CD4-positive, alpha-beta T cell treated with Interleukin-17A for 4 hours (primary cell): ENCODE measurements around the gene SHANK2.

Experiments
- DNase-seq: peaks from one replicate; pipeline ENCODE4 v3.0.0-alpha.2; 2020; ENCODE audit warnings: mixed read lengths

Gene SHANK2

DNA sequence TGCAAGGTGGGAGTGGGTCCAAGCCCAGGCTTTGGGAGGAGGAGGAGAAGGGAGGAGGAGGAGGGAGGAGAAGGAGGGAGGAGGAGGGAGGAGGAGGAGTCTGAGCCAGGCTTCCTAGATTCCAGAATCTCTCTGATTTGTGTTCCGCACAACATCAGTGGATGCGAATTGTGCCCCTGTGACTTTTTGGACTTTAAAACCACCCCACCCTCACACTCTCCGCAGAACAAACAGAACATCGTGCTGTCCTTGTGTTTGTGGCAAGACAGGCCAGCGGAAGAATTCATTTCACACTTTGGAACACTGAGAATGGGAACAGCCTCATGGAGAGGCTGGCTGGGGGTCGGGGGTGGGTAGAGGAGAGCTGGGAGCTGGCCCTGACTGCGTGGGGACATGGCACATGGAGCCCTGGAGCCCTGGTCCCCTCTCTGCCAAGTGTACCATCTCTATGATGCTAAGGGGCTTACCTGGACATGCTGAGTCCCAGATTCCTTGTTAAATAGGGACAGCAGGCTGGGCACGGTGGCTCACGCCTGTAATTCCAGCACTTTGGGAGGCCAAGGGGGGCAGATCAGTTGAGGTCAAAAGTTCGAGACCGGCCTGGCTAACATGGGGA, 16.4 kb upstream of the SHANK2 start:
- no peak for DNase-seq

DNA sequence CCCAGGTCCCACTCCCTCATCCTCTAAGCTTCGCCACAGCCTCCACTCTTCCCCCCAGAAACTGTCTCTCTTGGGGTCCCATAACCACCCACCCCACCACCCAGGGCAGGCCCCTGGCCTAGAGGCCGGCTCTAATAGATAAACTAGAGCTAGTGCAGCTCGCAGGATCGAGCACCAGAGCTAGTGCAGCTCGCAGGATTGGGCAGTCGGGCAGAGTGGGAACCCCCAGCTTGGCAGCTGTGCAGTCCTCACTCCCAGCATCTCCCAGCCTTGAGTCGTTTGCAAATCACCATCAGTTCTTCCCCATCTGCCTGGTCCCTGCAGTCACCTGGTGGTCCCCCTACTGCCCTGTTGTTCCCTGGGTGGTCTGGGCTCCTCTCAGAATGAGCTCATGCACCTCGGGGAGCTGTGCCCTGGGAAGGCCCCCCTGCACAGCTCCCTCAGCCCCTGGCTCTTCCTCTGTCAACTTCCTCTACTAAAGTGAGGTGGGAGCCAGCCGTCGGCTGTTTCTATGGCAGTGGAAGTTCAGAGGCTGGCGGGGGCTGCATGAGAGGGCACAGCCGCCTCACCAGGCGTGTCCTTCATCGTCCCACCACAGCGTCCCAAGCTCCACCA, 15.5 kb upstream of the SHANK2 start:
- no peak for DNase-seq

DNA sequence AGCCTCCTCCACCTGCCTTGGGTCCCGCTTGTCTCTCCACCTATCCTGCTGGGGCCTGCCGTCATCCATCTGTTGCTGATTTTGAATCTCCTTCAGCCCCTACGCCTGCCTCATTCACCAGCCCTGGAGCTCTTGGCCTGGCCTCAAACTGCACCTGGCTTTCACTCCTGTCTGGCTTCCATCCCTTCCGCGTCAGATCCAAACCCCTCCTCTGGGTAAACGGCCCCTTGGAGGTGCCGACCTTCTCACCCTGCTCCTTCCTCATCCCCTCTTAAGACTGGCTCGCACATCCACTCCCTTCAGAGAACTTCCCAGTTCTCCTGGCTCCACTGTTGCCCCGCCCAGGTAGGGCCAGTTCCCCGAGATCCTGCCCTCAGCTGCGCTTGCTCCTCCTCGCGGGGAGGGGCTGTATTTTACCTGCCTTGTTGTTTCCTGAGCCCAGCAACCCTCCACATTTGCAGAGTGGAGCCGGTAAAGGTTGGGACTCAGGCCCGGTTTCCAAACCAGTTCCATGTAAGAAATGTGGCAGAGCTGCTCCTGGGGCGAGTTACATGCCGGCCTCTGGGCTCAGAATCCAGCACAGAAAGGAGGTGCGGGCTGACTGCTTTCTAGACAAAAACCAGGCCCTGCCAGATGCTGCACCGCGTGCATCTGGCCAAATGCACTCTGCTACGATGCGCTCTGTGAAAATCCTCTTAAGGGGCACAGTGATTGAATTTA, 13.9 kb upstream of the SHANK2 start:
- no peak for DNase-seq

DNA sequence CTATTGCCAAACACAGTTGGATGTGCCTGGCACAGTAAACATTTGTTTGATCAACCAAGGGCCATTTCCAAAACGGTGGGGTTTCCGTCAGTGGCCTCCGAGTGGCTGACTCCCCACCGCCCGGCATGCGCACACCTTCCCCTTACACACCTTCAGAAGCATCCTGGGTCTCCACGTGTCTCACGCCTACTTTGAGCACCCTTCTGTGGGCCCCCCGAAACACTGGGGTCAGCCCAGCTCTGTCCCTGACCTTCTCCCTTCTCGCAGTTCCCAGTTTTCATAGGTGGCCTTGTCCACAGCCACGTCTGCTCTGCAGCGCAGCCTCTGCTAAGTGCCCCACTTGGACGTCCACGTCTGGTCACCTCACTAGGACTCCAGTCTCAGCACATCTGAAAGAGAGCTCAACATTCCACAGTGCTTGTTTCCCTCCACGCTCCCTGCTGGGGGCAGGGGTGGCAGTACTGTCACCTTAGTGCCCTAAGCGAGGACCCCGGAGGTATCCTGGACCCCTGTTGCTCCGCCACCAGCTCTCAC, 13.2 kb upstream of the SHANK2 start:
- no peak for DNase-seq

DNA sequence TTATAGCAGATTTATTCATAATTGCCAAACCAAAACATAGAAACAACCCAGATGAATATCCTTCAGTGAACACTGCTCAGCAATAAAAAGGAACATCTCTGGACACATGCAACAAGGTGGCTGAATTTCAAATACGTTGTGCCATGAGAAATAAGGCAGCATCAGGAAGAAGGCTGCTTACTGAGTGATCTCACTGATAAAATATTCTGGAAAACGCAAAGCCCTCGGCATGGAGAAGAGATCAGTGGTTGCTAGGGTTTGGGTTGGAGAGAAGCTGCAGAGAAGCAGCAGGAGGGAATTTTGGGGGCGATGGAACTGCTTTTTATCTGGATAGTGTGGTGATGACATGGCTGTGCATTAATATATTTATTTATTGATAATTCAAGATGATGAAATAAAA, 11.0 kb upstream of the SHANK2 start:
- DNase-seq = no peak

DNA sequence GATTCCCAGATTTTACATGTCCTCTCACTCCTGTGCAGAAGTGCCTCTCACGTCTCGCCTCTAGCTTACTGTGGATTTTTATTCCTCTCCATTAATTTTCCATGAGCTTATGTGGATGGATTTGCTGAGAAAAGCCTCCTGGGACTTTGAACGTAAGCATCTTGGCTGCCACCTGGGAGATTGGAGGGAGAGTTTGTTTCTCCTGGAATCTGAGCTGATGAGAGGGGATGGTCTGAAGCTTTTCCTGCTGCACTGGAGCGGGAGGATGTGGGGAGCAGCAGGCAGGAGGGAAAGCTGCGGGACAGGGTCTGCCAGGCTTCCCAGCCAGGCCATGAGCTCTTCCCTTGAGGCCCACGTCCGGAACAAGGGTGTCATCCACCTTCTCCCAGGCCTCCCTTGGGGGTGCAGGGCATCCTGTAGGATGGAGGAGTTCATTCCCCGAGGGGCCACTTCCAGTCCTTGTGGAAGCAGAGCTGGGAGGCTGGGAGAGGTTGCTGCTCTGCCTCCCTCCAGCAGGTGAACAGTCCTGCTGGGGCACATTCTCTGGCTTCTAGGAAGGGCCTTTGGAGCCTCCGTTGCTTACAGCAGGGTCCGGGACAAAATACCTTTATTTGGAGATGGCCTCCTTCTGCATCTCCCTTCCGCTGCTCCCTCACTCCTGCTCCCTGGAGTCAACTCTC, 3.6 kb upstream of the SHANK2 start:
- no peak for DNase-seq

DNA sequence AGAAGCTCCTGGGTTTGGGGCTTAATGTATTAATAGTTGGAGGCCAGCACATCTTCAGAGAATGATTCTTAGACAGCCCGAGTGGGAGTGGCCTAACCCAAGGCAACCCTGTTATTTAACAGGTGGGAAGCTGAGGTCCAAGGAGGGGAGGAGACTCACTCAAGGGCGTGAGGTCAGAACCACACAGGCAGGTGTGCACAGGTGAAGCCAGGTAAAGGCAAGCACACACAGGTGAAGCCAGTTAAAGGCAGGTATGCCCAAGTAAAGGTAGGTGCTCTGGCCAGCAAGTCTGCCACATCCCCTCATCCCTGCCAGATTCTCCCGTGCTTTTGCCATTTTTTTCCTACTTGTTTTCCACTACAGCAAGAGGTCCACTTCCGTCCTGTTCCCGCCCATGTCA, 2.9 kb upstream of the SHANK2 start:
- no peak for DNase-seq

DNA sequence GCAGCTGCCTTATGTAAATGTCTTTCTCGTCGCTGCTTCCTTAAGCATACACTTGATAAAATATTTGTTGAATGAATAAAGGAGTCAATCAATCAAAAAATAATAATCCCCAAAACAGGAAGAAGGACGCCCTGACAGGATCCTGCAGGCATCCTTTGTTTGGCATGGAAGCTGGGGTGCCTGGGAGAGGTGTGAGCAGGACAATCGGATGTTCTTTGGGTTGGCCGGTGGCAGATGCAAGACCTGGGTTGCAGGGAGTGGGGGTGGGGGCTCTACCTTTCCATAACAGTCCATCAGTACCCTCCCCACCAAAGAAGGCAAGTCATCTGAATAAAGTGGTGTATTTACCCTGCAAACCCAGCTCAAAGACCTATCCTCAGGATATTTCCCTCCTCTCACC, 1.4 kb upstream of the SHANK2 start:
- DNase-seq = no peak

DNA sequence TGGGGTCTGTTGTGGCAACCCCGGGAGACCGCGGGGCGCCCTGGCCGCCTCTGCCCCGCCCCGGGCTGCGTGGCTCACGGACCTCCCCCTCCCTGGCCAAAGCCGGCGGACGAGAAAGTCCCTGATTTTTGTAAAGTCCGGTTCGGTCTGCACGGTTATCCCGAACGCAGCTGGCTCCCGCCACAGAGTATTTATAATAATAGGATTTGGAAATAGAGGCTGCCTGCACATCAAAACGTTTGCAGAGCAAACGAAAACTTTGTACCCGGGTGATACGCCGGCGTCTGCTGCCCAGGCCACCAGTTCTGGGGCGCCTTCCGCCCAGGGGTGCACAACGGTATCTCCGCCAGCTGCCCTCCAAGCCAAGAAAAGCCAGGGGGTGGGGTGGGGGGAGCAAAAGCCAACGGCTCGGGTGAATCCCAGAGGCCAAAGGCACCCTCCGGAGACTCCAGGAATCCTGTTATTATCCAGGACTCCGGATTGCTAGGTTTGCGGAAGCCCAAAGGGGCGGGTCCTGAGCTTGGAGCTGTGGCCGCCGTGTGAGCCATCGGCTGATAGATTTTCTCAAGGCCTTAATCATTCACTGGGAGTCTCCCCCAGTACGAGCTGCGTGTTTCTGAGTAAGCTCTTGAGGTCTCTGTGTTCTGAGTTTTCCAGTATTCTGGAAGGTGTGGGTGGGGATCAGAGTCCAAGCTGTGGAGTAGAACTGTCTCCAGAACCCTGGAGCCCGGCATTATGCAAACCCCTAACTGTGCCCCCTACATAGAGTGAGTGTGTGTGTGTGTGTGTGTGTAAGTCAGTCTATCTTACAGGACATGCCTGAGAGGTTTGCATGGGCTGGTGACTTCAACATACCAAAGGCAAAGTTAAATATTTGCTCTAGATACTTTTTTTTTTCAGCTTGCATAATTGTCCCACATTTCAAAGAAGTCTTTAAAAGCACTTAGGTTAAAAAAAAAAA, 673 bp upstream of the SHANK2 start:
- DNase-seq = no peak

DNA sequence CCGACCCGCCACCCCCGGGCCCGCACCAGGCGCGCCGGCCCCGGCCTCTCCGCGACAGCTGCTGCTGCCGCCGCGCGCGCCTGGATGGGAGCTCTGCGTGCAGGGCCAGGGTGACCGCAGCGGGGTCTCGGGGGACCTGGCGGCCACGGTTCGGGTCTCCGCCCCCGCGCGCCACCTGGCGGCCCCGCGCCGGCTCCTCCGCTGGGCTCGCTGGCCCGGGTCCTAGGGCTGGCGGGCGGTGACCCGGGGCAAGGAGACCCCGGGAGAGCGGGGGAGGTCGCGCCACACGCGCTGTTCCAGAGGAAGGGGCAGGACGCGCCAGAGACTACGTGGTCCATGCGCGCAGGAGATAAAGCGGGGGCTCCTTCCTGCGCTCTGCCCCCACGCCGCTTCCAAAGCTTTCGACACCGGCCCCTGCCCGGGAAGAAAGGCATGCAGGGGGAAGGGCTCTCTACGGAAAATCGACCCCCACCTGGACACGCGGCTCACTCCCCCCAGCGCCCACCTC, 562 bp downstream of the SHANK2 start:
- DNase-seq = no peak

DNA sequence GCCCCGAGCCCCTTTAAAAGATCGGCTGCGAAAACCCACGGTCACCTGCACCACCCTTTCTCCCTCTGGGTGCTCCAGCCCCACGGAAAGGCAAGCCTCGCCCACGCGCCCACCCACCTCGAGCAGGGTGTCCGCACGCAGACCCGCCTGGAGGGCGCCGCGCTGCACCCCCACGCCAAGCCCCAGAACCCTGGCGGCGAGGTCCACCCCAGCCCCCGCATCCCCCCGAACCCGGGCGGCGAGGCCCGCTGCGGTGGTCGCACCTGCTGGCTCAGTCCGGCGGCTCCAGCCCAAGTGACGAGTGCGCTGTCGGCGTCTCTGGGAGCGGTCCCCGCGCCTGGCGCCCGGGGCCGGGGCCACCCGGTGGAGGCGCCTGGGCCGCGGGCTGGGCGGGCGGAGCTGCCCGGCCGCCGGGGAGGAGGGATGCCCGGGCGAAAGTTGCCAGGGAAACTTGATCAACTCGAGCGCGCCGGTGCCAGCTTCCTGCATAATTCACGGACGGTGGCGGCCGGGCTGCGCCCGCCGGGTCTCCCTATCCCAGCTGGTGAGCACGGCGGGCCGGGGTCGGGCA, 1.1 kb downstream of the SHANK2 start:
- no peak for DNase-seq

DNA sequence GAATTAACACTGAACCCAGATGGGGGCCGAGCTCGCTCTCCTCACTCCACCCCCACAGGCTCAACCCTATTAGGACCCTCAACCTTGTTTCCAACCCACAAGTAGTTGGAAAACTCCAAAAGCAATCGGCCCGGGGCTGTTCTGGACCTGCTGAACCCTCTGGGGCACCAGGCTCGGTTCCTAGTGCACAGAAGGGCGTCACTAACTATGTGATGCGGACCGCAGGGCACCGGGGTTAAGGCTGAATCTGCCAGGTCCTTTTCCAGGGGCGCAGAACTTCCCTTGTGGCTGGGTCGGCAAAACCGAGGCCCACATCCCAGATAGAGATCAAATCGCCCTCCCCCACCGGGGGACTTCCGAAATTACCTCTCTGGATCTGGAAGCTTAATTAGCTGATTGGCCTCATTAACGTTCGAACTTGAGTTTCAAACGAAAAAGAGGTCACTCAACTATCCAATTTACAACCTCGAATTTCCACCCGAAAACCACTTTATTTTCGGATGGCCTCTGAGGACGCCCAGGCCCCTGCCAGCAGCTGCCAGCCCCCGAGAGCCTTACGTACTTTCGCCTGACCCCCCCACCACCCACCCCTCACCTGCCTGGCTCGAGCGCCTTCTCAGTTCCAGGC, 1.7 kb downstream of the SHANK2 start:
- DNase-seq = no peak

DNA sequence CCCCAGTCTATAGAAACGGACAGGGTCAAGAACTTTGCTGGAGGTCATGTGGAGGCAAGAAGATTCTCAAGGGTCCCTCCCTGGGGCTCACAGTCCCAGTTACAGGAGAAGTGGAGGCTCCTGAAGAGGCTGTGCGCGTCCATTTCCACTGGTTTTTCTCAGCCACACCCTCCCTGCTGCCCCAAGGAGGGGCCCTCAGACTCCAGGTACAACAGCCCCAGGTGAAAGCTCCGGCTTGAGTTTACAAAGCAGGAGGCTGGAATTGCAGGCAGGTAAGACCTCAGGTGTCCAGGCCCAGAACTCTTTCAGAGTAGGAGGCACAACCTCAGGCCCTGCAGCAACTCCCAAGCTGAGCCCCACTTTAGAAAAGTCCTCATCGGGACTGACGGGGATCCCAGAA, 3.1 kb downstream of the SHANK2 start:
- DNase-seq = no peak

DNA sequence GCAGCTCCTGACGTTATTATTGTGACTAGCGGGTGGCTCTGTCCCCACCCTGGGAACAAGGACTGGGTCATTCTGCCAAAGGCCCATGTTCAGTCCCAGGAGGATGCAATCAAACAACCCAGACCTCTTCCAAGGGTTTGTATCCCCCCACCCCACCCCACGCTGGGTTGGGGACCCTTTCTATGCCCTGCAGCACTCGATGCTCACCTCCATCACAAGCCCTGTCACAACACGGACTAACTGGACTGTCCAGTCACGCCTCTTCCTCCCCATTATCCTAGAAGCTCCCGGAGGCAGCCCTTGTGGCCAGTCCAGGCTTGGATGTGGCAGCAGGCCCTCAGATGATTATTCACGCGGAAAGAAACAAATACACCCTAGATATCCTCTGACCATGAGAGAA, 3.7 kb downstream of the SHANK2 start:
- DNase-seq = no peak

DNA sequence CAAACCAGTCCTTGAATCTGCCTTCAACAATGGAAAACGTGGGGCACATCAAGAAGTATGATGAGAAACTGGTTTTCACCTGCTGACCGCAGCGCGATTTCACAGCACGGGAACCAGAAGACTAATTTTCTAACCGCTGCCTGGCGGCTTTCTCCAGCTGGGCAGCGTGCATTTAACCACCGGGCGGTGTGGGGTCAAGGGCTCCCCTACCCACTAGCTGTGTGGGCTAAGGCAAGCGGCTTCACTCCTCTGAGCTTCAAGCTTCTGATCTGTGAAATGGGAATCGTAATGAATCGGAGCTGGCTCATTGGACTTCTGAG, 4.2 kb downstream of the SHANK2 start:
- DNase-seq = no peak

DNA sequence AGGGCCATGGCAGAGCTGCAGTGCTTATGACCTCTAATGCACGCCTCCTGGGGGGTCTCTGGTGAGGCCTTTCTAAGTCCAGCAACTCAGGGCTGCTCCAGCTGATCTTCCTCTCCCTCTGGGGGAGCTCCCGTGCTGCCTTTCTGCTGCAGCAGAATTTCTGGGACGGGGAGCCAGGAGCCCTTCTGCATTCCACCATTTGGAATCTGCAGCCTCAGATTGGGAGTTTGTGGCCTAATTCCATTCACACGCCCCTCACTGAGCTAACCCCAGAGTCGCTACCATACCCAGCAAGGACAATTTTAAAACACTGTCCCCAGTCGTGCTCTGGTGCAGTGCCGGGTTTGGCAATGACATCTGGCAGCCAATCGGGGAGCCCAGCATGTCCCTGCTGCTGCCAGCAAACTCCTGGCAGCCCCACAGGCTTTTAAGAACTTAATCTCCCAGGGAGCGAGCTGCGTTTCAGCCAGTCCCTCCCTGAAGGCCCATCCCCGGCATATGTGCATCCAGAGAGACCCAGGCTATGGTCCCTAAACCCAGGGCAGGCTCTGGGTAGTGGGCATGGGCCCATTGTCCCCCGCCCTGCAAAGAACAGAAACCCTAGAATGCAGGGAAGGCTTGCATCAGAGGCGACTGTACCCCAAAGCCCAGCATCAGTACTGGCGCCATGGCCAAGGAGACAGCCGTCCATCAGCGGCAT, 4.7 kb downstream of the SHANK2 start:
- no peak for DNase-seq

DNA sequence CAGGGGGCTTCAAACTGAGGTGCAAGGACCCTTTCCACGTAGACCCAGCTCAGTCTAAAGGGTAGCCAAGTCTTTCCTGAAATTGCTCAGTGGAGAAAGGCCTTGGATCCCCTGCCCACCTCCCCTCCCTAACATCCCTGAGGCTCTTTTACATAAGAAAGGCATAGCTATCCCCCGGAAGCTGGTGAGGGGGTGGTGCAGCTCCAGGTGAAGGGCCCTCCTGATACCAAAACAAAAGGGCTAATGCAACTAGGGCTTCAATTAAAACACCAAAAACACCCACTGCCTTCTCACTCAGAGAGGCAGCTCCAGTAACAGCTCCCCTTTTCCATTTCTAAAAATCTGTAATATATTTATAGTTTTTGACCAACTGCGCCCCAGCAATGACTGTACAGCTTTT, 5.8 kb downstream of the SHANK2 start:
- no peak for DNase-seq

DNA sequence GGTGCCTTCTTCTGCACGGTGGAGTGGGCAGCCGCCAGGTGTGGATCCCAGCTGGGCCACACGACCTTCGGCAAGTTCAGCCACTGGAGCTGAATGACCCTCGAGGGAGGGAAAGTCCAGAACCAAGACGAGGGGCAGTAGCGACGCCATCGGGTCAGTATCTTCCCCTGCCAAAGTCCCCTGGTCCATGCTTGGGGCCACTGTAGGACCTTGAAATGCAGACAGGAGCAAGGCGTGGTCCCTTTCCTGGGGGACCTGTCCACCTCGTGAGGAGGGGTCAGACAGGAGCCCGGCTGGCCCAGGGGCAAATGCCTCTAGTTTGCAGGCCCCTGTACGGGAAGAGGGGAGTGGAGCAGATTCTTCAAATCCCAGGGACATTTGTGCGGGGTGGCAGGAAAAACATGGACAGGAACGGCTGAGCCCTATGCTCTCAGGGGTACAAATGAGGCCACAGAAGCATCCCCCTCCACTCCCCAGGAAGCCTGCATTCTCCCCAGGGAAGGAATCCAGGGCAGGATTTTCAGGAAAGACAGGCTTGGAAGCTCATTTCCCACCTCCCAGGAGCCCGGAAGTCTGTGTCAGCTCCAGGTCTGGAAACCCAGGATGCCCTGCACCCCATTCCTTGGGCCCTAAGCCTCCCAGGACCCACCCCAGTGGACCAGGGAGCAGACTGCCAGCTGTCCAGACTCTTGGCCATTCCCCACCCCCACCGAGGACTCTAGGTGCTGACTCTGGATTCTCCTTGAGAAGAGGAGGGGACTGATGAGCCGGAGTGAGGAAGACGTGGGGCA, 6.6 kb downstream of the SHANK2 start:
- DNase-seq = no peak

DNA sequence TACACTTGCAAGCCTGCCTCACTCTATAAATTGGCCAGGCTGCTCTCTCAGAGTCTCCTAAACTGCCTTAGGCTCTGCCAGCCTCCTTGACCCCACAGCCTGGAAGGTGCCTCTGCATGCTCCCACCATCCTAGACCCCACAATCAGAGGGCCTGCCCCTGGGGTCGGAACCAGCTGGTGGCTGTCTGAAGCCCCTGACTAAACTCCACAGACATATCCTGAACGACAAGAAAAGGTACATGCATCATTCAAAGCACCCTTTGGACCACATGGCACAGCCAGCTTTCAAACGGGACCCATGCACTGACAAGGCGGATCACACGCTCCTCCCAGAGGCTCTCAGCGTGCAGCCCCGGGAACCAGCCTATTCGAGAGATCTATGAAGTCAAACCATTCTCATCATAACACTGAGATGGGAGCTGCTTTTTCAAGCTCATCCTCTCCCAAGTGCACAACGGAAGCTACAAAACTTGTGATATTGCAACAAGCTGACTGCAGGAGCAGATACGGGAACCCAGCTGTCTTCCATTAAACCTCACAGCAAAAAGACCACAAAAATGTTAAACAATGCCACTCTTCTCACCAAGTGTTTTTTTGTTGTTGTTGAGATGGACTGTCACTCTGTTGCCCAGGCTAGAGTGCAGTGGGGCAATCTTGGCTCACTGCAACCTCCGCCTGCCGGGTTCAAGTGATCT, 8.1 kb downstream of the SHANK2 start:
- DNase-seq = no peak
